GOT3 (cell line): Measurements from ENCODE around the gene TMEM212.
"Not testable (repeated sequence)": the region's sequence is repeated elsewhere in the genome, so short reads cannot be mapped to it uniquely, and the experiment has no call there.

Experiments used
- DNase-seq: peaks from one replicate; lab custom pipeline; 2025; ENCODE audit warnings: mixed read lengths; lab: John Stamatoyannopoulos, UW

Gene TMEM212

DNA sequence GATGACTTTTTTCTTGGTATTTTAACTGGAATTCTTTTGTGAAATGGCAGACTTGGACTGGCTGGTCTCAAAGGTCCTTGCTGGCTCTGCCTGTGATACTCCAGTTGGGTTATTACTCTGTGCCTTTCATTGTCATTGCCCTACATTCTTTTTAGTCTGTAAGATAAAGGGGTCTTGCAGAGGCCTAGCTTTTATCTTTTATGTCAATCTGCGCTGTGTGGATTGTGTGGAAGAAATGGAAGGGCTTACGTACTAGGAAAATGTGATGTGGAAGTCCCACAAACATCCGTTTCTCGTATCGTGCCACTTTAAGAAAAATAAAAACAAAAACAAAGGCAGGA is 8.7 kb upstream of the TMEM212 start:
- DNase-seq, result no peak

DNA sequence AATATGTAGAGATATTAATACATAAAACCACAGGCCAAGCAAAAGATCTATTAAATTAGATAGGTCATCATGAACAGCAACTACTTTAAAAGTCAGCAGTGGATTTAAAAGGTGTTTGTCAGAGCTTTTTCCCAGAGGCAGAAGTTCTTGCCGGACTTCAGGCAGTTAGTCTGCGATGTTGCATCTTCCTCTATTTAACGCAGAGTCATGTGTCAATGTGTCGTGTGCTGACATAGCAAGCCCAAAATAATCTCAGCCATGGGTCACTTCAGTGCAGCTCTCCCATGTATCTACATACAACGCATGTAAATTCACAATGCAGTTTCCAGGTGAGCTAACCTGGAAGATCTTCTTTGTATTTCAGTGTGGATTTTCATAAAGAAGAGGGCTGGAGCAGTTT is 8.0 kb upstream of the TMEM212 start:
- no peak for DNase-seq

DNA sequence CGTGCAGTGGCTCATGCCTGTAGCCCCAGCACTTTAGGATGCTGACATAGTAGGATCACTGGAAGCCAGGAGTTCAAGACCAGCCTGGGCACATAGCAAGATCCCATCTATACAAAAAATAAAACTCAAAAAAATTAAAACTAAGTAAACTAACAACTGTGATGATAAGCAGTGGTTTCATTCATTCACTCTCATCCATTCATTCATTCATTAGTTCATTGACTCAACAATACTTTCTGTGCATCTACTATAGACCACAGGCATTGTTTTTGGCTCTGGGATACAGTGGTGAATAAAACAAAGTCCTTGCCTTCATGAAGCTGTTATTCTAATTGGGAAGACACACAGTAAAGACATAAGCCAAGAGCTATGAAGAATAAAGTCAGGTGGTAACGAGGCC is 7.5 kb upstream of the TMEM212 start:
- DNase-seq, result no peak

DNA sequence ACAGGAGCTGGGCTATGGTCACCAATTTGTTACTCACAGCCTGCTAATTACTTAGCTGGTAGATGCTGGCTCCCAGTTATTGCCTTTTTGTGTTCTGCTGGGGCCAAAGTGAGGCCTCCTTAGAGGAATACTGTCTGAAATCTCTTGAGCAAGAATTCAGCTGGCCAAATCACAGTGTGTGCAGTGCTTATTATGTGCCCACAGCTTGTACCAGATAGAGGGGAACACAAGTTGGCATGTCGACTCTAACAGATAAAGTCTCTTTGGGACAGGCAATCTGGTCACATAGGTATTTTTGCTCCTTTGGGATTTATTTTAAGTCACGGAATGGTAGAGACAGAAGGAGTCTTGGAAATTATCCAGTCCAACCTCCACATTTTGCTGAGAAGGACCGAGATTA is 6.3 kb upstream of the TMEM212 start:
- no peak for DNase-seq

DNA sequence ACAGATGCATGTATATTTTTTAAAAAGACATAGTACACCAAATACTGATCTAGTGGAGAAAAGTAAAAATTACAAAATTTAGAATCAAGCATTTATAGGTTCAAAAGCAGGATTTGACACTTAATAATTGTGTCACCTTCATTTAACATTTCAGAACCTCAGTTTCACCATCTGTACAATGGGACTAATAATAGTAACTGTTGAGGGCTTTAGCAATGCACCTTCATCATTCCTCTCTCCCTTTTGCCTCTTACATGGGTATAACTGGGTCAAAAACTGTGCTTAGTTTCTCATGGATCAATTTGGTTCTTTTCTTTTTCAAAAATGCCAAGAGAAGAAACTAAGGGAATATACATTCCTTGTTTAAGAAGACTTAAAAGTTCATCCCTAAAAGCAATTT is 5.5 kb upstream of the TMEM212 start:
- no peak for DNase-seq

DNA sequence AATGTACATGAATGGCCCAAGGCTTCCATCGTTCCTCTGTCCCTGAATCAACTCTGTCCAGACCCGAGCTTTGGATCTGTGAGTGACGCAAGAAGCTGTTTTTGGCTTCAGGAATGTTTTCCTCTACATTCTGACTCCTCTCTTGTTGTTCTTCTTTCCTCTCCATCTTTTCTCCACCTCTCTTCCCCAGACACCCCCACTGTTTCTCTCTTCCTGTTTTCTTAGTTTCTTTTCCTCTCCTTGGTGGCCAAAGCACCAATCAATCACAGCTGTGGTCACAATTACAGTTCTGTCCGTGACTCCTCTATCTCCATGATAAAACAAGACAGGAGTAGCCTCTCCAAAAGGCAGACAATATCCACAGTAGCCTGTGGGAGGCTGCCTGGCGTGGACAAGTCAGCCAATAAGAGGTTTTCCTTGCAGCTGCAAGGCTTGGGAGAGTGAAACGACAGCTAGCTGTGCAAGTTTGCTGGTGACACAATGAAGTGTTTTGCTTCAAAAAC is 4.9 kb upstream of the TMEM212 start:
- DNase-seq, result peak; percentile 21

DNA sequence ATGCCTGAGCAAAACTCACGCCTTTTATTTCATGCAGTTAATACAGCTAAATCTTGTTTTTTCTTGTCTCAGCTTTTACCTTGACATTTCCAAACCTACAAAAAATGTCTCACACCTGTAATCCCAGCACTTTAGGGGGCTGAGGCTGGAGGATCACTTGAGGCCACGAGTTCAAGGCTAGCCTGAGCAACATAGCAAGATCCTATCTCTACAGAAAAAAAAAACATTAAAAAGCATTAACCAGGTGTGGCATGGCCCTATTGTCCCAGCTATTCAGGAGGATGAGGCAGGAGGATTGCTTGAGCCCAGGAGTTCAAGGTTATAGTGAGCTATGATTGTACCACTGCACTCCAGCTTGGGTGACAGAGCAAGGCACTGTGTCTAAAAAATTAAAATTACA is 3.9 kb upstream of the TMEM212 start:
- no peak for DNase-seq

DNA sequence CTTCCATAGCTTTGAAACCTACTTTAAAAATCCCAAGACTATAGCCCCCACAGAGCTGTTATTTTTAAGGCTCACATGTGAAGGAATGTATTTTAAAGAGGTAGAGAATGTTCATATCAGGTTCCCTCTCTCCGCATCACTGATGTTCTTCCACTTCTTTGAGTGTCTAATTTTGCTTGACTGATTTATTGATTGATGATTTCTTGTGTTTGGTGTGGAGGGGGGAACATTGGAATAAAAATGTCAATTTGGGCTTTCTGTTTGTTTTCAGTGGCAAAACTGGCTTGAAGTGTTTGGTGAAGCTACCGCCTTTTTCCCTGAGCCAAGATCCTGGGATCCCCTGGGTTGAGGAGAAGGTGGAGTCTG is 2.7 kb upstream of the TMEM212 start:
- DNase-seq, result no peak

DNA sequence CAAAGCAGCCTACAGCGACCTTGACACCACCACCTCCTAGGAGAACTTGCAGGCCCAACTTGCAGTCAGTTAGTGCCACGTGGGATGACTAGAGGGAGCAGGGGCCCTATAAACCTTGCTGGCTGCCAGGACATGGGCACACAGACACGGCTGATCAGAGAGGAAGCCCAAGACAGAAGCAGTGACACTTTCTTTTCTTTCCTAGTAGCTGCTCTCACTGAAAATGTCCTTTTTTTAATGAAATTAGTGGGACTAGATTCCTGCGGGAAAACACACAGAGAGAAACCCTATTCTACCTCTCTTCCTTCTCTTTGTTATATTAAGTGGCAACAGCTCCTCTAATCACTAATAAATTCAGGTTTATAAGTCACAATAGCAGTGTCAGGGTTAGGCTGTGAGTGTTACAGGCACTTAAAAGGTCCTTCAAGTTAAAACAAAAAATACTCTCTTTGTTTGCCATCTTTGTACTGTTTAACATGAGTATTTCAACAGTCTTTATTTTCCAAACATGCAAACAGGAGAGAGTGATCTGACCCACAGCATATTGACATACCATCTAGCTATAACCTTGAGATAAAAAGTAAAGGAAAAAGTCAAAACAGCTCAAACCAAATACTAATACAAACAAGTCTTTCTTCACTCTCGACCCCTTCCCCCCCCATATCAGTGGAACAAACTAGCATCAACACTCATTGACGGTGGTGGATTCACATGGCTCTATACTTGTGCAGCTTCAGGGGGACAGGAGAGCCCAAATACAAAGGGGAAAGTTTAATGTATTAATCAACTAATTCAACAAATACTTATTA is 2.1 kb upstream of the TMEM212 start:
- no peak for DNase-seq

DNA sequence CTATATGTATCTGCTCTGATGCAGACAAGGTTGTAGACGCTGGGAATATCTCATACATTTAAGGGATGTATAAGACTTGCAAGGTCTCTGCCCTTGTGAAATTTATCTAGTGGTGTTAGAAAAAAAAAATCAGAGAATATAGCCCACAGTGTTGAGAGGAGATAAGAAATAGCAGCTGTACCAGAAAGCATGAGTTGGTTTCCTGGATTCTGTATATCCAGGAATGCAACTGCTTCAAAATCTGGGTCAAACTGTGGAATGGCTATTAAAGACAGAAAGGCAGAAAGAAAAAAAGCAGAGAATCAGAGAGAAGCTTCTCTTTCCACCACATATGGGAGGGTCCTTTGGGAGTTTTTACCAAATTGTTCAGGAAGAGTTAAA is 1.5 kb upstream of the TMEM212 start:
- DNase-seq, result no peak

DNA sequence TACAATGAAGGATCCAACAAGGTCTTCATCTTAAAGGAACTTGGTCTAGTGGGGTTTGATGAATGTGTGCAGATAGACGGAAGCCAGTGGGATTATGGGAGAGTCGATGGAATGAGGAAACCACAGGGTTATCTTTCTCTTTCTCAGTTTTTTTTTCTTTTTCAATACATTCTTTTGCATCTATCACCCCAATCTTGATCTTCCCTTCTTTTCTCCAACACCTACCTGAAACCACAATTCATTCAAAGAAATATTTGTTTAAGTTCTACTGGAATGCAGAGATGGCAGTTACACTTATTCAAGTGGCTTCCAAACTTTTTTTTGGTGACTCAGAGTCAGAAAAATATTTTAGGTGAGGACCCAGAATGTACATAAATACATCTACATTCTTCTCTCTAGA is 1.7 kb downstream of the TMEM212 start:
- DNase-seq, result no peak

DNA sequence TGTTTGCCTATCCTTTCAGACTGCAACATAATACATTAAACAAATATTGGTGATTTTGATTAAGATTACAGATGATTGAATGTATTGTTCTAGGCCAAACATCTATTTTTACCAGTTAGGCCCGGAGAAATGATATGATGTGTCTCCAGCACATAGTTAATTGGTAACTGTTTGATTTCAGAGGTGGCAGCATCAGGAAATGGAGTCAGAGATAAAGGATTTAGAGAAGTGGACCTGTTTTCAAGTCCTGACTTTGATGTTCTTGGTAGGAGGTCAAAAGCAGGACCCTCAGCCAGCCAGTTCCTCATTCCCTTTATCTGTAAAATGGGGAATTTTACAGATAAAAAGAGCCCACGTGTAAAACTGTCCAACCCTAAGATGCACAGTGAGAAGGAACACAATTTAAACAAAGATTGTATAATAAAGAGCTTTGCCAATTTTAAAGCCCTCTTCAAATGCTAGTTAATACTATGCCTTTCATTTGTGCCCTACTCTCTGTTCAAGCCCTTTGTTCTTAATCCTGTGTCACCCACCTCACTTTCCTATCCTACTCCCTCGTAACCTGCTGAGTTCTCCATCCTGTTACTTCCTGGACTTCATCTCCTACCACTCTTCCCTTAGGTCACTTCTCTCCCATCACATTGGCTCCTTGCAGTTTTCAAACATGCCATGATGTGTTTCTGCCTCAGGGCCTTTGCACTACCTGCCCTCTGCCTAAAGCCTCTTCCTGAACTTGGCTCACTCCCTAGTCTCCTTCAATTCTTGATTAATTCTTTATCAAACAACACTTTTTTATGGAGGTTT is 2.5 kb downstream of the TMEM212 start:
- DNase-seq, result no peak

DNA sequence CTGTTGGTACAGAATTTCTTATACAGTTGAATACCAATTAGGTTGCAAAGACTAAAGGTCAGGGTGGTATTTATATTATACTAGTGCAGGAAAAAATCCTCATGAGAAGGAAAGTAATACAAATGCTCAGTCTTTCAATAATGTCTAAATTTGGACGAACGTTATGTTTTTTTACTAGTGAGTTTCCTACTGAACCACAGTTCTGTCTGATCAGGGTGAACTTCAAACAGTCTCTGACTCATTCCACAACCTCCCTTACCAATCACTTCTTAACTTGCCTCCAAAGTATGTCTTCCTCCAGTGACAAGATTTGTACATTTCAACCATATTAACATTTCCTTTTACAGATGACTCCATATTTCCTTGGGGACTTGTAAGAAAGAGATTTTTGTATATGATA is 3.4 kb downstream of the TMEM212 start:
- DNase-seq, result no peak

DNA sequence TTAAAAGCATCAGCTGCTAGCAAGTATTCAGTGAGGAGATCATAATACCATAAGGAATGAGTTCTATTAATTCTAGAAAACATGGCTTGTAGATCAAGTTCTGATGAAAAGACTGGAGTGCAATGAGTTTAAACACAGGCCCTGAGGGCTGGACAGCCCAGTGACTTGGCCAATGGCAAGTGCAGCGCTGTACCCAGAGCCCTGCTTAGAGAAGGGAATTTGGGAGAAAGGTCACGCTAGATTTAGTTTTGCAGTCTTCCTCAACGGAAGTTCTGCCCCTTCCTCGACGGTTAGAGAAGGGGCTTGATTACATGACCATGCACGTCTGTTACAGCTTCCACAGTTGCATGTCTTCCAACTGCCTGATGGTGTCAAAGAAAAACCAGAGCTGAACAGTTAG is 4.0 kb downstream of the TMEM212 start:
- DNase-seq, result no peak

DNA sequence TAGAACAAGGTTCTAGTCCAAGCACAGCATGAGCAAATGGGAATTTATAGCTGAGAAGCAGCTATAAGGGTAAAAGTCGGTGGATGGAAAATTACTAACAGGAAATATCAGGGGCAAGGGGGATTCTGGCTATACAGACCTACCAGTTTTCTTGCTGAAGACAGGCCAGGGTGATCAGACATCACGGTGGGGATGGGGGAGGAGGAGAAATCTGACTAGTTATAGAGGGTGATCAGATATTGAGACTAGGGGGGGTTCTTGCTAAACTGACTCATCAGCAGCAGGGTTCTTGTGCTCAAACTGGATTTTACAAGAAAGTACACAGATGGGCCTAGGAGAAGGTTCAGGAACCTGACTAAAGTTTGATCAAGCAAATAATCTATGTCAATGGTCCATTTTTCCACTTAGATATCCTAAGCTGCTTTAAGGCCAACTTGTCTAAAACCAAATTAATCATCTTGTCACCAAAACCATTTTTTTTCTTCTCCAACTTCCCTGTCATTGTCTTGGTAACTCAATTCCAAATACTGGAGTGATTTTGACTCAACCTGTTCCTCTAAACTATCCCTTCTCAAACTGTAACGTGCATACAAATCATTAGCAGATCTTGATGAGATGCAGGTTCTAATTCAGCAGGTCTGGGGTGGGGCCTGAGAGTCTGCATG is 4.6 kb downstream of the TMEM212 start:
- no peak for DNase-seq

DNA sequence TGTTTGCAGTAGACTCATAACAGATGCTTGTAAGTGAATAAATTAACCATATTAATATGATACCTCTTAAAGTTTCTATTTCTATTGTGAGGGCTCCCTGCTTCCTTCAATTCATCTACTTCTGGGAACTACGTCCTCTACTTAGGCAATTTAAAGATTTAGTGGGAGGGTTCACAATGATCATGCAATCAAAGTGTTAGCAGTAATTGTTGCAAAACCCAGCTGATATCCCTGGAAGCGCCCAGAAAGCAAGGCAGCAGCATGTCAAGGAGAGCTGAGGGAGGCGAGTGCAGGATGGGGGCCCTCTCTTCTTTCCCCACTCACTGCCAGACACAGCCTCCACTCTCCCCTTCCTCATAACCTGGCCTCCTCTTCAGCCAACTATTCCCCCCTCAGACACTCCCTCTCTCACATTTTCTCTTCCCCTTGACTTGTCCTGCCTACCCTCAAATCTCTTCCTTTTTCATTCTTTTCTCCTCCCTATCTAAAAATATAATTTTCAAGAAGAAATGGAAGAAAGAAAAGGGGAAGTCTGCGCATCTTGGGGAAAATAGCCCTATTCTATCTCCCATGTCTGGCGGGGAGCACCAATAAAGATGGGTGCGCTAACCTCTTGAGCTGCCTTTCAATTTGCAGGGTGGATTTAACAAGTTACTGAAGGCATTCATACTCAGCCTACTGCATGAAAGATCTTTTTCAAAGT is 6.6 kb downstream of the TMEM212 start:
- no peak for DNase-seq

DNA sequence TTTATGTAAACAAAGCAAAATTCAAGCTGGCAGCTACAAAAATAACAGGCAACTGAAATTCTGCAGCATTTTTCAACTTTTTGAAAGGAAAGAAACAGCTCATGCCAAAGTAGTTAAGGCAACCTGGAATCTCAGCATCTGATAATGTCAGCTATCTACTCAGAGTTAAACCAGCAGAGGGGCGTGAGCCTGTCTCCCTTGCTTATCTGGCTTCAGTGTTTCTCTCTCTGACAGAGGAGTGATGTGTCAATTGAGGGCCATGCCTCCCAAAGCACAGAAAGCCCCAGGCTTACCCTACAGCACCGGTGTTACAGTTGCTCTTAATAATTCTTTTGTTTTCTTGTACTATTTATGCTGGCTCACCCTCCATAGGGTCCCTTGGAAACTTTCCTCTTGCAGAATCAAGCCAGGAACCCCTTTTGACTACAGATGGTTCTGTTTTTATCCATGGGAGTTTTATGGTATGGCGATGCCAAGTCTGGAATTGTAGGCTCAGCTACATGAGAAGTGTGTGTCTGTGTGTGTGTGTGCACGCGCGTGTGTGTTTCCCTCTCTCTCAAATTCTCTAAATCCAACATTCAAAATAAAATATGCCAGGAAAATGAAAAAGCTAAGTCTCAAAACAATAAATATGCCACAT is 7.3 kb downstream of the TMEM212 start:
- no peak for DNase-seq

DNA sequence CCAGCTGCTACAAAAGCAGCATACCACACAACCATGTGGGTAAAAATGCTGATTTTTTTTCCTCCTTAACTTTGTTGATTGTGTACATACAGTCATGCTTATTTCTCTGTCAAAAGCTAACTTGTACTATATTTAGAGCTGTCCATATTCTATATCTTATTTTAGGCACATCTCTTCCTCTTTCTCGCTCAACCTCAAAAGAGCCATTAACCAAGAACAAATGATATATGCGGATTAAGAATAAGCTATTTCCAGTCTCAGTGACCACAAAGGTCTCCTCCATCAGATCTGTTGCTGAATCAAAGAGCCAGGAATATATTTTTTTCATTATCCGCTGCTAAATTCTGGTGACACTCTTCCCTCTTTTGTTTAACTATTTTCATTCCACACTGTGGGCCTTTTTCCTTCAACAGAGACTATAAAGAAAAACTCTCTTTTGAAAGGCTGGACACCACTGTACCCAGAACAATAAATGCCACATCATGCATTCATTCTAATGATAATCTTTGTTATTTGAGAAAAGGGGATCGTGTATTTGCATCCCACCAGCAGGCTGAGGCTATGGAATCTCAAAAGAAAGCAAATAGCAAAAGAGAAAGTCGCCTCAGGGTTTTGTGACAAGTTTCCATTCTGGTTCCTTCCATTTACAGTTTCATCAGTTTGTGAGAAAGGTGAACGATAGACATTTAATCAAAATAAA is 8.0 kb downstream of the TMEM212 start:
- no peak for DNase-seq

DNA sequence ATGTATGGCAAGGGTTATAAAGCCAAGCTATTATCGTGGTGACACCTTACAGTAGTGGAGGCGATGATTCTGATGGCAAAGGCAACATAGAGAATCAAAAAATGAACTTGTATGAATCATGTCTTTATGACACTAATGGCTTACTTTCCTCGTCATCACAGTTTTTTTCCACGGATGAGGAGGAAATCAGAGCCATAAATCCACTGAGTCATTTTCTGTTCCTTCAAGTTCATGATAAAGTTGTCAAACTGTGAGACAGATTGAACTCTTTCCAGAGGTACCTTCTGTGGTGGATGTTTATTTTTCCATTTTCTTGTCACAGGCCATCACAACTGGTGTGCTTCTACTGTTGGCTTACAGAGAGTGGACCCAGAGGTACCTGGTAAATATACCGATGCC is 8.5 kb downstream of the TMEM212 start:
- no peak for DNase-seq

DNA sequence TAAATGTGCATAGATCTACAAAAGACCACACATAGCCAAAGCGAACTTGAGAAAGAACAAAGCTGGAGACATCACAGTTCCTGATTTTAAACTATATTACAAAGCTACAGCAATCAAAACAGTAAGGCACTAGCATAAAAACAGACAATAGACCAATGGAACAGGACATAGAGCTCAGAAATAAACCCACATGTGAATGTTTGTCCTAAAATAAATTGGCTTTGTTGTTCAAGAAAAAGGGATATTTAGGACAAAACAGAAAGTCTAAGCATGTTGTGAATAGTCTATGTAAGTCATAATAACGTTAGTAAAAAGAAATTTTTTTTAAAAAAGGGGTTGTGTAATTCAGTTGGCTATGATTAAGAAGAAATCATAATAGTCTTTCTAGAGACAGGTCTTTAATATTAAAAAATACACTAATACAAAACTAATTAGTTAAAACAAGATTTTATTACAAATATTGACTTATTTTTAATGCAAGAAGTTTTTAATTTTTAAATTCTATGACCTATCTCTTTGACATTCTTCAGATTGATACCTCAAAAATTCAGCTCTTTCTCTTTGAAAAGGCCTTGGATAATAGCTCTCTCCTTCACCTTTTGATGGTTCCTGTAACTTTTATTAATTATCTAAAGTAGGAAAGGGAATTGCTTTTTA is 11.6 kb downstream of the TMEM212 start:
- DNase-seq, result no peak

DNA sequence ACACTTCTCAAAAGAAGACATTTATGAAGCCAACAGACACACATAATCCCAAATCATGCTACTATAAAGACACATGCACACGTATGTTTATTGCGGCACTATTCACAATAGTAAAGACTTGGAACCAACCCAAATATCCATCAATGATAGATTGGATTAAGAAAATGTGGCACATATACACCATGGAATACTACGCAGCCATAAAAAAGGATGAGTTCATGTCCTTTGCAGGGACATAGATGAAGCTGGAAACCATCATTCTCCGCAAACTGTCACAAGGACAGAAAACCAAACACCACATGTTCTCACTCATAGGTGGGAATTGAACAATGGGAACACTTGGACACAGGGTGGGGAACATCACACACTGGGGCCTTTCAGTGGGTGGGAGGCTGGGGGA is 15.6 kb downstream of the TMEM212 start:
- not testable (repeated sequence) for DNase-seq
